ENCODE results near the gene ALS2.
A peak's percentile ranks its signal among the peaks of the same experiment; 100 is the strongest.

ALS2 gene

GRCh38 chr2:201734111-201734510 is 46.6 kb downstream of the ALS2 start:
- H3K36me3 ChIP-seq (ENCODE audit: insufficient read depth, low read depth, low read length), result peaks cover 52% of the 10 kb centered on the region
- H3K27ac ChIP-seq (ENCODE audit: low read length), result no peak overlapping the region
- peaks cover 3% of the 10 kb centered on the region; the same call in 1 of the 2 replicates for H3K9me3 ChIP-seq (ENCODE audit: insufficient read depth, low read depth, low read length)
- H3K4me1 ChIP-seq (ENCODE audit: insufficient read depth, low read length), result no peaks in the 10 kb centered on the region
- no peaks in the 10 kb centered on the region for H3K27me3 ChIP-seq (ENCODE audit: insufficient read depth, low read length)
- no peak overlapping the region for H3K9ac ChIP-seq (ENCODE audit: low read depth, low read length)
- no peak overlapping the region for H3K4me3 ChIP-seq (ENCODE audit: low read length)

GRCh38 chr2:201733544-201733943 is 47.2 kb downstream of the ALS2 start:
- Histone ChIP-seq H3K9ac (ENCODE audit: low read depth, low read length) (no peak overlapping the region), H3K36me3 (ENCODE audit: insufficient read depth, low read depth, low read length) (peaks cover 54% of the 10 kb centered on the region), H3K27me3 (ENCODE audit: insufficient read depth, low read length) (no peaks in the 10 kb centered on the region), H3K27ac (ENCODE audit: low read length) (no peak overlapping the region), H3K4me1 (ENCODE audit: insufficient read depth, low read length) (no peaks in the 10 kb centered on the region), H3K4me3 (ENCODE audit: low read length) (no peak overlapping the region), H3K9me3 (ENCODE audit: insufficient read depth, low read depth, low read length) (peaks cover 3% of the 10 kb centered on the region; the same call in 1 of the 2 replicates)

- H3K9me3 ChIP-seq (ENCODE audit: insufficient read depth, low read depth, low read length), result no peaks in the 10 kb centered on the region
- no peaks in the 10 kb centered on the region for H3K27me3 ChIP-seq (ENCODE audit: insufficient read depth, low read length)
- no peak overlapping the region for H3K9ac ChIP-seq (ENCODE audit: low read depth, low read length)
- H3K36me3 ChIP-seq (ENCODE audit: insufficient read depth, low read depth, low read length), result peaks cover 55% of the 10 kb centered on the region
- no peak overlapping the region for H3K4me3 ChIP-seq (ENCODE audit: low read length)
- H3K4me1 ChIP-seq (ENCODE audit: insufficient read depth, low read length), result no peaks in the 10 kb centered on the region
- no peak overlapping the region for H3K27ac ChIP-seq (ENCODE audit: low read length)
Observed at GRCh38 chr2:201730651-201731285, 50.0 kb downstream of the ALS2 start.

GRCh38 chr2:201715459-201715858 is 65.3 kb downstream of the ALS2 start:
- Histone ChIP-seq H3K4me1 (ENCODE audit: insufficient read depth, low read length) (no peaks in the 10 kb centered on the region), H3K27ac (ENCODE audit: low read length) (no peak overlapping the region), H3K36me3 (ENCODE audit: insufficient read depth, low read depth, low read length) (peaks cover 38% of the 10 kb centered on the region)

GRCh38 chr2:201712726-201713125 is 68.0 kb downstream of the ALS2 start:
- no peaks in the 10 kb centered on the region for H3K27me3 ChIP-seq (ENCODE audit: insufficient read depth, low read length)

More at GRCh38 chr2:201715459-201715858, 65.3 kb downstream of the ALS2 start:
- Histone ChIP-seq H3K9ac (ENCODE audit: low read depth, low read length) (no peak overlapping the region), H3K9me3 (ENCODE audit: insufficient read depth, low read depth, low read length) (no peaks in the 10 kb centered on the region), H3K27me3 (ENCODE audit: insufficient read depth, low read length) (no peaks in the 10 kb centered on the region), H3K4me3 (ENCODE audit: low read length) (no peak overlapping the region)

GRCh38 chr2:201709747-201710146 is 71.0 kb downstream of the ALS2 start:
- Histone ChIP-seq H3K27me3 (ENCODE audit: insufficient read depth, low read length) (no peaks in the 10 kb centered on the region), H3K27ac (ENCODE audit: low read length) (no peak overlapping the region), H3K4me1 (ENCODE audit: insufficient read depth, low read length) (no peaks in the 10 kb centered on the region), H3K9ac (ENCODE audit: low read depth, low read length) (no peak overlapping the region), H3K36me3 (ENCODE audit: insufficient read depth, low read depth, low read length) (peaks cover 75% of the 10 kb centered on the region), H3K9me3 (ENCODE audit: insufficient read depth, low read depth, low read length) (no peaks in the 10 kb centered on the region), H3K4me3 (ENCODE audit: low read length) (no peak overlapping the region)

More at GRCh38 chr2:201712726-201713125, 68.0 kb downstream of the ALS2 start:
- H3K27ac ChIP-seq (ENCODE audit: low read length), result no peak overlapping the region
- H3K4me3 ChIP-seq (ENCODE audit: low read length), result no peak overlapping the region
- H3K9ac ChIP-seq (ENCODE audit: low read depth, low read length), result no peak overlapping the region
- no peaks in the 10 kb centered on the region for H3K9me3 ChIP-seq (ENCODE audit: insufficient read depth, low read depth, low read length)
- no peaks in the 10 kb centered on the region for H3K4me1 ChIP-seq (ENCODE audit: insufficient read depth, low read length)
- peaks cover 60% of the 10 kb centered on the region for H3K36me3 ChIP-seq (ENCODE audit: insufficient read depth, low read depth, low read length)

- H3K4me1 ChIP-seq (ENCODE audit: insufficient read depth, low read length), result no peaks in the 10 kb centered on the region
- no peak overlapping the region for H3K27ac ChIP-seq (ENCODE audit: low read length)
- H3K9me3 ChIP-seq (ENCODE audit: insufficient read depth, low read depth, low read length), result no peaks in the 10 kb centered on the region
- peaks cover 75% of the 10 kb centered on the region for H3K36me3 ChIP-seq (ENCODE audit: insufficient read depth, low read depth, low read length)
- no peaks in the 10 kb centered on the region for H3K27me3 ChIP-seq (ENCODE audit: insufficient read depth, low read length)
- no peak overlapping the region for H3K9ac ChIP-seq (ENCODE audit: low read depth, low read length)
- no peak overlapping the region for H3K4me3 ChIP-seq (ENCODE audit: low read length)
Observed at GRCh38 chr2:201709049-201709448, 71.7 kb downstream of the ALS2 start.

- H3K9me3 ChIP-seq (ENCODE audit: insufficient read depth, low read depth, low read length), result no peaks in the 10 kb centered on the region
- no peaks in the 10 kb centered on the region for H3K27me3 ChIP-seq (ENCODE audit: insufficient read depth, low read length)
Observed at GRCh38 chr2:201707753-201708152, 73.0 kb downstream of the ALS2 start.

GRCh38 chr2:201707142-201707541 is 73.6 kb downstream of the ALS2 start:
- Histone ChIP-seq H3K36me3 (ENCODE audit: insufficient read depth, low read depth, low read length) (peaks cover 76% of the 10 kb centered on the region), H3K4me3 (ENCODE audit: low read length) (no peak overlapping the region), H3K27me3 (ENCODE audit: insufficient read depth, low read length) (no peaks in the 10 kb centered on the region), H3K4me1 (ENCODE audit: insufficient read depth, low read length) (no peaks in the 10 kb centered on the region), H3K9me3 (ENCODE audit: insufficient read depth, low read depth, low read length) (no peaks in the 10 kb centered on the region), H3K27ac (ENCODE audit: low read length) (no peak overlapping the region), H3K9ac (ENCODE audit: low read depth, low read length) (no peak overlapping the region)

More at GRCh38 chr2:201707753-201708152, 73.0 kb downstream of the ALS2 start:
- Histone ChIP-seq H3K9ac (ENCODE audit: low read depth, low read length) (no peak overlapping the region), H3K27ac (ENCODE audit: low read length) (no peak overlapping the region), H3K36me3 (ENCODE audit: insufficient read depth, low read depth, low read length) (peaks cover 70% of the 10 kb centered on the region), H3K4me3 (ENCODE audit: low read length) (no peak overlapping the region), H3K4me1 (ENCODE audit: insufficient read depth, low read length) (no peaks in the 10 kb centered on the region)

- no peaks in the 10 kb centered on the region for H3K27me3 ChIP-seq (ENCODE audit: insufficient read depth, low read length)
- H3K9ac ChIP-seq (ENCODE audit: low read depth, low read length), result no peak overlapping the region
- peaks cover 77% of the 10 kb centered on the region for H3K36me3 ChIP-seq (ENCODE audit: insufficient read depth, low read depth, low read length)
- H3K27ac ChIP-seq (ENCODE audit: low read length), result no peak overlapping the region
- peaks cover 20% of the 10 kb centered on the region for H3K4me1 ChIP-seq (ENCODE audit: insufficient read depth, low read length)
- no peaks in the 10 kb centered on the region for H3K9me3 ChIP-seq (ENCODE audit: insufficient read depth, low read depth, low read length)
- H3K4me3 ChIP-seq (ENCODE audit: low read length), result no peak overlapping the region
Observed at GRCh38 chr2:201704536-201704935, 76.2 kb downstream of the ALS2 start.

- Histone ChIP-seq H3K27me3 (ENCODE audit: insufficient read depth, low read length) (no peaks in the 10 kb centered on the region), H3K27ac (ENCODE audit: low read length) (no peak overlapping the region), H3K9ac (ENCODE audit: low read depth, low read length) (peak overlapping the region; percentile 1; the same call in 1 of the 2 replicates), H3K4me1 (ENCODE audit: insufficient read depth, low read length) (peaks cover 44% of the 10 kb centered on the region), H3K36me3 (ENCODE audit: insufficient read depth, low read depth, low read length) (peaks cover 48% of the 10 kb centered on the region), H3K9me3 (ENCODE audit: insufficient read depth, low read depth, low read length) (no peaks in the 10 kb centered on the region), H3K4me3 (ENCODE audit: low read length) (no peak overlapping the region)
Observed at GRCh38 chr2:201701646-201702045, 79.1 kb downstream of the ALS2 start.

- H3K36me3 ChIP-seq (ENCODE audit: insufficient read depth, low read depth, low read length), result peaks cover 29% of the 10 kb centered on the region
- no peak overlapping the region for H3K9ac ChIP-seq (ENCODE audit: low read depth, low read length)
- H3K9me3 ChIP-seq (ENCODE audit: insufficient read depth, low read depth, low read length), result no peaks in the 10 kb centered on the region
- no peak overlapping the region for H3K4me3 ChIP-seq (ENCODE audit: low read length)
- H3K27ac ChIP-seq (ENCODE audit: low read length), result no peak overlapping the region
- H3K4me1 ChIP-seq (ENCODE audit: insufficient read depth, low read length), result peaks cover 46% of the 10 kb centered on the region
- no peaks in the 10 kb centered on the region for H3K27me3 ChIP-seq (ENCODE audit: insufficient read depth, low read length)
Observed at GRCh38 chr2:201699416-201699815, 81.3 kb downstream of the ALS2 start.

All from iPS-20b (cell line).